Measurements from ENCODE around the gene INSR. TPM values are rescaled to one million over a fixed set of nuclear protein-coding genes. Genes with fewer than 3 reads are reported as not detected.

Gene INSR
- total RNA-seq, 3 donors from 2014 or later (not counting 1 experiment from before 2014, with no cell fraction given): 0.50 to 4.9 (median 2.0) TPM

DNA sequence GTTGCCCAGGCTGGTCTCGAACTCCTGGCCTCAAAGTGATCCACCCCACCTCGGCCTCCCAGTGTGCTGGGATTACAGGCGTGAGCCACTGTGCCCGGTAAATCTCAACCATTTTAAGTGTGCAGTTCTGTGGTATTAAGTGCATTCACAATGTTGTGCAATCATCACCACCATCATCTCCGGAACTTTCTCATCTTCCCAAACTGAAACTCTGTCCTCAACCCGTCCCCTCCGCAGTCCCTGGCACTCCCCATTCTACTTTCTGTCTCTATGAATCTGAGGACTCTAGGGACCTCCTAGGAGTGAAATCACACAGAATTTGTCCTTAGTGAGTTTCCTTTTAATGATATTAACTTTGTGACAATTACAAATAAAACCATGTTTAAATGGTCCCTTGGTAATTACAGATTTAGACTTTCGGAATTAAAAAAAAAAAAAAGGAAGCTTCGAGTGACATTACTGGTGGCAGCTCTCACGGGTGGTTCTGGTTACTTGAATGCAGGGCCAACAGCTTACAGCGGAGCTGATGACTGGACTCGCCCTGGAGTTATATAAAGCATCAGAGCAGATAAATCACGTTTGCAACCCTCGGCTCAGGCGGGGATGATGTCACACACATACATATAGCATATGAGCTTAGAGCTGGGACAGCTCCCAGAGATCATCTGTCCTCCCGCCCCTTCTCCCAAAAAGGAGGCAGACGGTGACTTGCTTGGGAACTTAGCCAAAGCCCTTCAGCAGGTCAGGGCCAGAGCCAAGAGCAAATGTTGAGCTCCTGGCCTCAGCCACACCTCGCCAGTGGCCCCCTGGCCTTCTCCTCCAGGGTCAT is 134.9 kb downstream of the INSR start:
- Histone ChIP-seq H3K9me3 (ENCODE audit: control insufficient read depth, insufficient read depth, low read length) (no peaks in the 10 kb centered on the region), H3K27ac (ENCODE audit: low read length) (no peak overlapping the region), H3K4me1 (ENCODE audit: control insufficient read depth, insufficient read depth, low read length) (no peaks in the 10 kb centered on the region), H3K4me3 (ENCODE audit: low read length) (no peak overlapping the region), H3K27me3 (ENCODE audit: control insufficient read depth, insufficient read depth, low read length) (no peaks in the 10 kb centered on the region), H3K36me3 (ENCODE audit: control insufficient read depth, insufficient read depth, low read length) (no peaks in the 10 kb centered on the region)
- Mint-ChIP-seq H3K27ac (no peak overlapping the region), H3K36me3 (no peaks in the 10 kb centered on the region), H3K4me3 (no peak overlapping the region), H3K9me3 (no peaks in the 10 kb centered on the region), H3K4me1 (no peaks in the 10 kb centered on the region), H3K27me3 (ENCODE audit: low read depth in 2 of 2) (peaks cover 0 to 3% of the 10 kb centered on the region in 2 donors)
- DNase-seq: no peak
- no peak for ATAC-seq
- intact Hi-C loops (cut with micrococcal nuclease): no loop called here
- TF ChIP-seq CTCF (IDR thresholded peaks at IDR 0.05): no peak
- WGBS (ENCODE audit: insufficient coverage): 87% methylated on average over 18 of the region's 18 CpGs

DNA sequence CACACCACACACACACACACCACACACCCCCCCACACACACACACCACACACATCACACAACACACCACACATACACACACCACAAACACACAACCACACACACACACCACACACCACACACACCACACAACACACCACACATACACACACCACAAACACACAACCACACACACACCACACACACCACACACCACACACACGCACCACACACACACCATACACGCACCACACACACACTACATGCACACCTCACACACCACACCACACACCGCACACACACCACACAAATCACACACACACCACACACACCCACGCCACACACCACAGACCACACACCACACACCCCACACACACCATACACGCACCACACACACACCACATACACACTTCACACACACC is 141.2 kb downstream of the INSR start:
- Histone ChIP-seq H3K27me3 (ENCODE audit: control insufficient read depth, insufficient read depth, low read length) (no peaks in the 10 kb centered on the region), H3K36me3 (ENCODE audit: control insufficient read depth, insufficient read depth, low read length) (no peaks in the 10 kb centered on the region), H3K9me3 (ENCODE audit: control insufficient read depth, insufficient read depth, low read length) (no peaks in the 10 kb centered on the region), H3K27ac (ENCODE audit: low read length) (no peak overlapping the region), H3K4me1 (ENCODE audit: control insufficient read depth, insufficient read depth, low read length) (no peaks in the 10 kb centered on the region), H3K4me3 (ENCODE audit: low read length) (no peak overlapping the region)
- Mint-ChIP-seq H3K27ac (peak overlapping the region in 1 of 2 donors; percentile 65), H3K4me3 (no peak overlapping the region), H3K36me3 (no peaks in the 10 kb centered on the region), H3K27me3 (ENCODE audit: low read depth in 2 of 2) (peaks cover 0 to 3% of the 10 kb centered on the region in 2 donors), H3K4me1 (peaks cover 6 to 10% of the 10 kb centered on the region in 2 donors), H3K9me3 (no peaks in the 10 kb centered on the region)
- 78% methylated on average over 5 of the region's 5 CpGs for WGBS (ENCODE audit: insufficient coverage)
- DNase-seq (no peak), ATAC-seq (no peak)
- TF ChIP-seq CTCF (IDR thresholded peaks at IDR 0.05): no peak
- intact Hi-C loops (cut with micrococcal nuclease): no loop called here

DNA sequence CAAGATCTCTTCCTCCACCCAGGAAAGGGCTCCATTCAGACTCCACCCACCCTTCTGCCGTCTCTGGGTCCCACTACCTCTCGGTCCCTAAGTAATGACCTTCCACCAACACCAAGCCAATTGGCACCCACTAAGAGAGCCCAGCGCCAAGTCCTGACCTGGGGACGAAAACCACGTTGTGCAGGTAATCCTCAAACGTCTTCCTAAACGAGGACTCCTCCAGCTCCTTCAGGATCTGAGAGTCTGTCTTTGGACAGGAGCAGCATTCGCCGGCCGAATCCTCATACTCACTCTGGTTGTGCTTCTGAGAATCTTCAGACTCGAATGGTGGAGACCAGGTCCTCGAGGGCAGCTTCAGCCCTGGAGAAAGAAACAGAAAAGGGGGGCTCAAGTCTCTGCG is 141.6 kb downstream of the INSR start:
- Mint-ChIP-seq H3K4me1 (peaks cover 6 to 10% of the 10 kb centered on the region in 2 donors), H3K27me3 (ENCODE audit: low read depth in 2 of 2) (peaks cover 0 to 3% of the 10 kb centered on the region in 2 donors), H3K27ac (peak overlapping the region in 1 of 2 donors; percentile 65), H3K4me3 (no peak overlapping the region), H3K36me3 (no peaks in the 10 kb centered on the region), H3K9me3 (no peaks in the 10 kb centered on the region)
- WGBS (ENCODE audit: insufficient coverage): 86% methylated on average over 12 of the region's 13 CpGs
- intact Hi-C loops (cut with micrococcal nuclease): no loop called here
- Histone ChIP-seq H3K9me3 (ENCODE audit: control insufficient read depth, insufficient read depth, low read length) (no peaks in the 10 kb centered on the region), H3K27ac (ENCODE audit: low read length) (no peak overlapping the region), H3K4me1 (ENCODE audit: control insufficient read depth, insufficient read depth, low read length) (no peaks in the 10 kb centered on the region), H3K27me3 (ENCODE audit: control insufficient read depth, insufficient read depth, low read length) (no peaks in the 10 kb centered on the region), H3K36me3 (ENCODE audit: control insufficient read depth, insufficient read depth, low read length) (no peaks in the 10 kb centered on the region), H3K4me3 (ENCODE audit: low read length) (no peak overlapping the region)
- no peak for ATAC-seq
- no peak for DNase-seq
- TF ChIP-seq CTCF (IDR thresholded peaks at IDR 0.05): no peak

Measured in natural killer cell (primary cell).